Measurements from ENCODE around the gene ERMARD. TPM values are rescaled to one million over a fixed set of nuclear protein-coding genes. Genes with fewer than 3 reads are reported as not detected.
A peak's percentile ranks its signal among the peaks of the same experiment; 100 is the strongest.
"Not testable (repeated sequence)": the region's sequence is repeated elsewhere in the genome, so short reads cannot be mapped to it uniquely, and the experiment has no call there.

ERMARD gene
- polyA plus RNA-seq, 1 donor, result 62.5 TPM

DNA sequence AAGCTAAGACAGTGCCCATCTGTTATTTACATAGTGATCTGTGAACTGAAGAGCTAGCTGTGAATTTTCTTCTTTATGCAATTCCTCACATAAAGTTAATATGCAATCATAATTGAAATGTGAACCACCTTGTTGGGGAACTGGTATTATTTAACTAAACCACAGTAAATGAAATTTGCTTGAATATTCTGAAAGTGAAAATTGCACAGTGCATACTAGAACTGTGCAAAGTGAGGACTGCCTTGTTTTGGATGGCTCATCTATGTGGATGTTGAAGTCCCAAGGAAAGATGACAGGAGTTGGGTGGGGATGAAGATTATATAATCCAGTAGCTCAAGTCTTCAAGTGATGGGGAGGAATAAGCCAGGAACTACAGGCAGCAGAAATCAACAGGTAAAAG, 21.5 kb upstream of the ERMARD start:
- DNase-seq, result no peak

DNA sequence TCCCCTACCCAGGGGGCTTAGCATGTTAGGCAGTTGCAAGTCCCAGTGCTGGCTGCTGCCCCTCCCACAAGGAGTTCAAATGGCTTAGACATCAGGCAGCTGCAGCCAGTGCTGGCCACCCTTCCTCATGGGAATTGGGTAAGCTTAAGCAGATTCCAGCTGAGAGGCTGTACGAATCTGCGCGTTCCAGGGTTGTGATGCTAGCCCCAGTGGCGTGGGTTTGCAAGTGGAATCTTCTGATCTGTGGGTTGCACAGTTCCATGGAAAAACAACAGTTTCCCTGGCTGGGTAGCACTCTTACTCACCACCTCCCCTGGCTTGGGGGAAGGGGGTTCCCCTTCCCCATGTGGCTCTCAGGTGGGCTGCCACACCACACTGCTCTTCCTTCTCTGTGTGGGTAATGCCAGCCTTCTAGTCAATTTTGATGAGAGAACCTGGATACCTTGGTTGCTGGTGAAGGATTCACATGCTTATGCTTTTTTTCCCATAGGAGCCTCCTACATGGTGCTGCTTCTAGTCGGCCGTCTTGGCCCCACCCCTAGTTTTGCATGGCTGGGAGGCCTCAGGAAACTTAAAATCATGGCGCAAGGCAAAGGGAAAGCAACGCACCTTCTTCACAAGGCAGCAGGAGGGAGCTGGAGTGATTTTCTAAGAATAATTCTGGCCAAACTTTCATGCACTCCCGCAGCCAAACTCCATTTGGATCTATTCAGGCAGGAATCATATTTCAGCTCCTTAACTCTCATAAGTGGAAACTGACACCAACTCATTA, 13.0 kb upstream of the ERMARD start:
- no peak for DNase-seq

- DNase-seq, result no peak
Observed at GRCh38 chr6:169738976-169739529, 12.4 kb upstream of the ERMARD start.

DNA sequence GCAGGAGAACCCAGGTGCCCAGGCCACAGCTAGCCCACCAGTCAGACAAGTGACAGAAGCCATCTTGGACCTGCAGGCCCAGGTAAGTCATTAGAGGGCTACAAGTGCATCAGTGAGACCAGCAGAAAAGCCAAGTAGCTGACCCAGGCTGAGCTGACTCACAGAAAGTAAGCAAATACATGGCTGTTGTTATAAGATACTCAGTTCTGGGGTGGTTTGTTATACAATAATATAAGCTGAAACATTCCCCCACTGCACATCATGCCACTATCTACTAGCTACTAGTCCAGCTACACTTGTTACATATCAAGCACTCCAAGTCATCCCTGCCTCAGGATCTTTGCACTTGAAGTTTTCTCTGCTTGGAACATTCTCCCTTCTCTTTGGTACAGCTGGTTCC, 10.1 kb upstream of the ERMARD start:
- no peak for DNase-seq

- DNase-seq, result no peak
Observed at GRCh38 chr6:169745405-169745804, 6.0 kb upstream of the ERMARD start.

- DNase-seq, result no peak
Observed at GRCh38 chr6:169746556-169746955, 4.9 kb upstream of the ERMARD start.

- DNase-seq, result peak; percentile 13
Observed at GRCh38 chr6:169752074-169752623, 727 bp downstream of the ERMARD start.

DNA sequence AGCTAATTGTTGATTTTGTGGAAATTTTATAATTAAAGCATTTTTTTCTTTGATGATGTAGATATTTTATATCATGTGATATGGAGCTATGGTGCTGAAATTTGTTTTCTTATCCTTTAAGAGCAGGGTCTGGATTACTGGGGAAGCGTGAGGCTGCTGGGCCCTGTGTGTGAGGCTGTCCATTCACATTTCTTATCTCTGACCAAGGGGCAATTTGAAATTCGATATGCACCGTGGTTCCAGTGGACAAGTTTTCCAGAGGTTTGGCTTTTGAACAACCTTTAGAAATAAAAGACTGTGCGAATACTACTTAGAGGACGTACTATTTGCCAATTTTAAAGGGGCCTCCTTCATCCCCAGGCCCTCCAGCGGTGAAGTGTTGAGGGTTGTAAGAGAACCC, 3.7 kb downstream of the ERMARD start:
- no peak for DNase-seq

DNA sequence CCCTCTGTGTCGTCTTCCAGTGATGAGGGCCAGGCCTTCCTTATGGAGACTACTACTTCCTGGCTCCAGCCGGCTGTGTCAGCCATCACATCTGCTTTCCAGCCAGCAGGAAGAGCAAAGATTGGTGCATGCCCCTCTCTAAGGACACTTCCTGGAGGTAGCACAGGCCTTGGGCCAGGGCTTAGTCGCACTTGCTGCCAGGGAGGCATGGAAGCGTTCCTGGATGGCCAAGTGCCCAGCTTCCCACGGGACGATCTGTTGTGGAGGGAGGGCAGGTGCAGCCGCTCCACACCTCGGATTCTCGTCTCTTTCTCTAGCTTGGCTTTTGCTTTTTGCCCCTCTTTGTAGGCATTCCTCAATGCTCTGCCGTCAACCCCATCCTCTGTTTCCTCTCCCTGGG, 11.9 kb downstream of the ERMARD start:
- DNase-seq, result no peak

GRCh38 chr6:169763881-169764280, 12.5 kb downstream of the ERMARD start:
- DNase-seq, result peak; percentile 30

- not testable (repeated sequence) for DNase-seq
Observed at GRCh38 chr6:169765789-169766188, 14.4 kb downstream of the ERMARD start.

DNA sequence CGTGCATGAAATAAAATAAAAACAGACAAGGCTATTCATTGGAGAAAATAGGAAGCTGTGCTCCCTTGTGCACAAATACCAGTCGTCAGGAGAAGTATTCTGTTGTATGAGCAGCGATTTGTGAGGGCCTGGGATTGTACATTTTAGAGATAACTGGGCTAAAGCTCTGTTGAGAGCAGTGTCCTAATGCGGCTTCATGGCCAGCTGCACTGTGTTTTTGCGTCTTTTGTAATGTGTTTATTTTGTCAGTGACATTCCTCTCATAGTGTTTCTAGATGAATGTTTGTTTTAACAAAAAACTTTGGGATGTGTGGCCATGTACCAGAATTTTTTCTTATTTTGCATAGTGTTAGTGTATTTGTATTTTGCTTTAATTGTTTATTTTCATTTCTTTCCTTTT, 14.8 kb downstream of the ERMARD start:
- peak; percentile 22 for DNase-seq

- no peak for DNase-seq
Observed at GRCh38 chr6:169766921-169767736, 15.7 kb downstream of the ERMARD start.

DNA sequence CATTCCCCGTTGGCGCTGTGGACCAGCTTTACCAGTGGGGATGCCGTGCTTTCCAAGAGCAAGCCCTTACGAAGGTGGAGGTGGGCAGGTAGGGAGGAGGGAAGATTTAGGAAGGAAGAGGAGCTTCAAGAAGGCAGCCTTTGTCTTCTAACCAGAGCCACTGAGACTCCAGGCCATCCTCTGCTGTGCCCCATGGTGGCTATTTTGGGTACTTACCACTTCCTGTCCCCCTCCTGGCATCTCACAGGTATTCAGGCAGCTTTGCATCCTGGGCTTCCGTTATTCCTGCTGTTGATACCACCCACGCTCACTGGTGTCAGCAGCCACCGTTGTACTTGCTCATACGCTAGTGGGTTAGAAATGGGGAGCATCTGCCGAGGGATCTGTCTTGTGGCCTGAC, 22.9 kb downstream of the ERMARD start:
- no peak for DNase-seq

DNA sequence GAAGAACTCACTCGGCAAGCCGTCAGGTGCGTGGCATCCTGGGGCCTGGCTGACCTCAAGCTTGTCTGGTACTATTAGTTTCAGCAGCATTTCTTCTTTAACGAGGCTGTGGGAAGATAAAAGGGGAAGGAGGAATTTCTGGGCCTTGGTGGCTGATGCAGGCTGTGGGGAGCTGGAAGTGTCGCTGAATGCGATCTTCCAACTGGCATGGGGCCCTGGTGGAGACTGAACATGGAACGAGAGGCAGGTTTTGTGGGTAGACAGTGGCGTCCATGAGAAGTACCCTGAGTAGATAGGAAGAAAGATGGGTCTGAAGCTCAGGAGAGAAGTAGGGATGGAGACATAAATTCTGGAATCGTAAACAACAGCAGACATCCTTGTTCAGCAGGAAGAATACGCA, 23.9 kb downstream of the ERMARD start:
- no peak for DNase-seq

DNA sequence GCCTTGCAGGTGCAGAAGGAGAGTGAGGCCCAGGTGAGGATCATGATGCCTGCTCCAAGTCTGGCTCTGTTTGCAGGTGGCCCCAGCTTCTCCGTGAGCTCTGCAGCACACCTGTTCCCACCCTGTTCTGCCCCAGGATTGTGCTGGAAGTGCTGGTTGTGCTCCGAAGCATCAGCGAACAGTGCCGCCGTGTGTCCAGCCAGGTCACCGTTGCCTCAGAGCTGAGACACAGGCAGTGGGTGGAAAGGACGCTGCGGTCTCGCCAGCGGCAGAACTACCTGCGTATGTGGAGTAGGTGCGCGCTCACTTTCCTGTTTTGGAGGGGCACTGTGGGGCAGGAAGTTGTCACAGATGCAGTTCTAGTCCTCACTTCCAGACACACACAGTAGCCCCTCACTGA, 25.0 kb downstream of the ERMARD start:
- no peak for DNase-seq

DNA sequence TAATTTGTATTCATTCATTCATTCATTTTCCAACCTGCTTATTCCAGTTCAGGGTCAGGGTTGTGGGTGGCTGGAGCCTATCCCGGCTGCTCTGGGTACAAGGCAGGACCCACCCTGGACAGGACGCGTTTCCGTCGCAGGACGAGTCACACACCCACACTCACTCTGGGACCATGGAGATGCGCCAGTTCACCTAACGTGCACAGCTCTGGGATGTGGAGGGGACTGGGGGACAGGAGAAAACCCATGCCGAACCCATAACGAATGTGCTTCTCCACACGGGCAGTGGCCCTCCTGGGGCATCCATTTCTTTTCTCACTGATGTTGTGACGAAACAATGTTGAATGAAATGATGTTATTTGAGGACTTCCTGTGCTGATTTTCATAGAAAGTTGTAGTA, 26.5 kb downstream of the ERMARD start:
- no peak for DNase-seq

GRCh38 chr6:169778646-169779045, 27.2 kb downstream of the ERMARD start:
- no peak for DNase-seq

DNA sequence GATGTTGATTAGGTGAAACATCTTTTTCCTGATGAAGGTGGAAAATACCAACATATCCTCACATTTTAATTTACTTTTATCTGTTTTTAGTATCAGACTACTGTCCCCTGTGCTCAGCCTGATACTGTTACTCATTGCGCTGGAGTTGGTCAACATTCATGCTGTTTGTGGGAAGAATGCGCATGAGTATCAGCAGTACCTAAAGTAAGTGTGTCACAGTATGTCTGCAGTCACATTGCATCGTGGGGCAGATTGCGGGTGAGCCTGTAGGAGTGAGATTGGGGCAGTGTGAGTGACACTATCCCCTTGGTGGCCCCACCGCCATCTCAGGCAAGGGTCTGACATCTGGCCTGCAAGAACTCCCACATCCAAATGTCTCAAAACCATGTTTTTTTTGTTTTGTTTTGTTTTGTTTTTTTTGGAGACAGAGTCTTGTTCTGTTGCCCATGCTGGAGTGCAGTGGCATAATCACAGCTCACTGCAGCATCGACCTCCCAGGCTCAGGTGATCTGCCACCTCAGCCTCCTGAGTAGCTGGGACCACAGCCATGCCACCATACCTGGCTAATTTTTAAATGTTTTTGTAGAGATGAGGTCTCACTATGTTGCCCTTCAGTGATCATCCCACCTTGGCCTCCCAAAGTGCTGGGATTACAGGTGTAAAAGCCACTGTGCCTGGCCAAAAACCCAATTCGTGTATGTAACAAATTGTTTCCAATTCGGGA, 27.8 kb downstream of the ERMARD start:
- no peak for DNase-seq

- no peak for DNase-seq
Observed at GRCh38 chr6:169779896-169780295, 28.5 kb downstream of the ERMARD start.

- no peak for DNase-seq
Observed at GRCh38 chr6:169780571-169781091, 29.2 kb downstream of the ERMARD start.

- DNase-seq, result no peak
Observed at GRCh38 chr6:169782966-169783365, 31.5 kb downstream of the ERMARD start.

Measured in left kidney (tissue), 2 donors.